Measurements from ENCODE around the gene CLEC4G.

The CLEC4G gene

GRCh38 chr19:7682175-7682855 lies 49.6 kb downstream of the CLEC4G start:
- peaks cover 15% of the 10 kb centered on the region for H3K79me2 ChIP-seq (ENCODE audit: low read length)
- no peak overlapping the region for H3K4me3 ChIP-seq (ENCODE audit: low read length)
- TF ChIP-seq CTCF (IDR thresholded peaks at IDR 0.05; ENCODE audit: low read depth, low read length) (no peak), EZH2phosphoT487 (IDR thresholded peaks at IDR 0.05; ENCODE audit: low read depth) (no peak)
- peaks cover 13% of the 10 kb centered on the region for H3K36me3 ChIP-seq (replicated peaks; ENCODE audit: low read depth, low read length)
- peaks cover 12% of the 10 kb centered on the region for H3K27me3 ChIP-seq (ENCODE audit: low read depth, low read length)
- no peak overlapping the region for H3K27ac ChIP-seq (ENCODE audit: low read length)
- H3K9me3 ChIP-seq (ENCODE audit: insufficient read depth, low read length) = no peaks in the 10 kb centered on the region
- H3K4me2 ChIP-seq (ENCODE audit: low read length) = peak overlapping the region; percentile 81
- H3K4me1 ChIP-seq (ENCODE audit: low read length) = peaks cover 25% of the 10 kb centered on the region
- no peak overlapping the region for H2AFZ ChIP-seq (ENCODE audit: low read depth, low read length)
- H3K9ac ChIP-seq (ENCODE audit: low read length) = no peak overlapping the region
- H4K20me1 ChIP-seq (ENCODE audit: insufficient read depth, low read length) = no peaks in the 10 kb centered on the region

GRCh38 chr19:7681340-7682174 lies 50.4 kb downstream of the CLEC4G start:
- TF ChIP-seq EZH2phosphoT487 (IDR thresholded peaks at IDR 0.05; ENCODE audit: low read depth) (no peak), CTCF (IDR thresholded peaks at IDR 0.05; ENCODE audit: low read depth, low read length) (peak; percentile 40)
- H3K4me2 ChIP-seq (ENCODE audit: low read length) = peak overlapping the region; percentile 81
- H3K9ac ChIP-seq (ENCODE audit: low read length) = peak overlapping the region; percentile 93
- peaks cover 20% of the 10 kb centered on the region for H3K27me3 ChIP-seq (ENCODE audit: low read depth, low read length)
- no peaks in the 10 kb centered on the region for H3K9me3 ChIP-seq (ENCODE audit: insufficient read depth, low read length)
- H3K79me2 ChIP-seq (ENCODE audit: low read length) = peaks cover 15% of the 10 kb centered on the region
- peaks cover 13% of the 10 kb centered on the region for H3K36me3 ChIP-seq (replicated peaks; ENCODE audit: low read depth, low read length)
- peaks cover 25% of the 10 kb centered on the region for H3K4me1 ChIP-seq (ENCODE audit: low read length)
- H2AFZ ChIP-seq (ENCODE audit: low read depth, low read length) = no peak overlapping the region
- peak overlapping the region; percentile 90 for H3K4me3 ChIP-seq (ENCODE audit: low read length)
- H4K20me1 ChIP-seq (ENCODE audit: insufficient read depth, low read length) = no peaks in the 10 kb centered on the region
- no peak overlapping the region for H3K27ac ChIP-seq (ENCODE audit: low read length)

GRCh38 chr19:7680606-7681339 lies 51.1 kb downstream of the CLEC4G start, which contains the start of gene TRAPPC5:
Gene TRAPPC5 (plus strand): TSS chr19:7680833. CDS start chr19:7682254, 1,421 bp downstream.
- peaks cover 15% of the 10 kb centered on the region for H3K79me2 ChIP-seq (ENCODE audit: low read length)
- no peaks in the 10 kb centered on the region for H3K9me3 ChIP-seq (ENCODE audit: insufficient read depth, low read length)
- no peaks in the 10 kb centered on the region for H4K20me1 ChIP-seq (ENCODE audit: insufficient read depth, low read length)
- peaks cover 13% of the 10 kb centered on the region for H3K36me3 ChIP-seq (replicated peaks; ENCODE audit: low read depth, low read length)
- H3K4me2 ChIP-seq (ENCODE audit: low read length) = peak within 1 kb of the TSS; percentile 90
- H3K9ac ChIP-seq (ENCODE audit: low read length) = peak within 1 kb of the TSS; percentile 93
- H3K4me3 ChIP-seq (ENCODE audit: low read length) = peak within 1 kb of the TSS; percentile 90
- TF ChIP-seq CTCF (IDR thresholded peaks at IDR 0.05; ENCODE audit: low read depth, low read length) = peak; percentile 89
- TF ChIP-seq EZH2phosphoT487 (IDR thresholded peaks at IDR 0.05; ENCODE audit: low read depth) = no peak
- H2AFZ ChIP-seq (ENCODE audit: low read depth, low read length) = peak within 1 kb of the TSS; percentile 95
- H3K27me3 ChIP-seq (ENCODE audit: low read depth, low read length) = peaks cover 28% of the 10 kb centered on the region
- peak within 1 kb of the TSS; percentile 50 for H3K27ac ChIP-seq (ENCODE audit: low read length)
- peaks cover 25% of the 10 kb centered on the region for H3K4me1 ChIP-seq (ENCODE audit: low read length)

Measured in OCI-LY3 (cell line).